ENCODE results near the gene MYLK.
A peak's percentile ranks its signal among the peaks of the same experiment; 100 is the strongest.
"Not testable (repeated sequence)": the region's sequence is repeated elsewhere in the genome, so short reads cannot be mapped to it uniquely, and the experiment has no call there.

MYLK gene

DNA sequence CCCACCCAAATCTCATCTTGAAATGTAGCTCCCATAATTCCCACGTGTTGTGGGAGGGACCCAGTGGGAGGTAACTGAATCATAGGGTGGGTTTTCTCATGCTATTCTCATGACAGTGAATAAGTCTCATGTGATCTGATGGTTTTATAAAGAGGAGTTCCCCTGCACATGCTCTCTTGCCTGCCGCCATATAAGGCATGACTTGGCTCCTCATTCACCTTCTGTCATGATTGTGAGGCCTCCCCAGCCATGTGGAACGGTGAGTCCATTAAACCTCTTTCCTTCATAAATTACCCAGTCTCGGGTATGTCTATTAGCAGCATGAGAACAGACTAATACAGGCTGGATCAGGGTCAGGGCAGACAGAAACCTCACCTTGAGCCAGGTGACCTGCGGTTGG, 145.6 kb downstream of the MYLK start:
- no CpG with 5 or more reads among the region's 5 CpGs for WGBS, 2 donors (ENCODE audit: extremely low coverage in 2 of 2, insufficient read length in 2 of 2, insufficient replicate concordance in 1 of 2)
- H4K91ac ChIP-seq (ENCODE audit: low read depth, low read length, poor library complexity); H3K4me2 ChIP-seq (ENCODE audit: insufficient read depth, low read length, poor library complexity, severe bottlenecking); H3K4ac ChIP-seq (ENCODE audit: low read length); H2AK5ac ChIP-seq (ENCODE audit: low read depth, low read length); H3K27ac ChIP-seq (replicated peaks; ENCODE audit: low read length); H2BK120ac ChIP-seq (ENCODE audit: low read depth, low read length); H2BK15ac ChIP-seq (ENCODE audit: low read length); H4K8ac ChIP-seq (ENCODE audit: low read depth, low read length); H3K4me1 ChIP-seq (ENCODE audit: control insufficient read depth in 2 of 2, insufficient read depth in 1 of 2, low read depth in 1 of 2, low read length in 2 of 2); H3K4me3 ChIP-seq (ENCODE audit: low read length in 2 of 2); H3K9ac ChIP-seq (ENCODE audit: low read depth, low read length, poor library complexity); H3K27me3 ChIP-seq (ENCODE audit: control insufficient read depth in 3 of 3, insufficient read depth in 3 of 3, low read depth in 1 of 3, low read length in 3 of 3); H3K9me3 ChIP-seq (replicated peaks in 1 of 2; ENCODE audit: control insufficient read depth in 2 of 2, insufficient read depth in 1 of 2, low read depth in 1 of 2, low read length in 2 of 2); H3K18ac ChIP-seq (ENCODE audit: low read length); H3K23ac ChIP-seq (ENCODE audit: low read depth, low read length, poor library complexity); H2BK12ac ChIP-seq (ENCODE audit: low read length); H3K79me1 ChIP-seq (ENCODE audit: low read depth, low read length); DNase-seq (ENCODE audit: low spot score); H2AFZ ChIP-seq (ENCODE audit: low read length); H2BK5ac ChIP-seq (ENCODE audit: low read length); H3K14ac ChIP-seq (ENCODE audit: low read length): not testable (repeated sequence)
- peaks cover 12 to 20% of the 10 kb centered on the region in 2 donors for H3K36me3 ChIP-seq (replicated peaks in 1 of 2; ENCODE audit: control insufficient read depth in 2 of 2, insufficient read depth in 2 of 2, low read length in 2 of 2)

DNA sequence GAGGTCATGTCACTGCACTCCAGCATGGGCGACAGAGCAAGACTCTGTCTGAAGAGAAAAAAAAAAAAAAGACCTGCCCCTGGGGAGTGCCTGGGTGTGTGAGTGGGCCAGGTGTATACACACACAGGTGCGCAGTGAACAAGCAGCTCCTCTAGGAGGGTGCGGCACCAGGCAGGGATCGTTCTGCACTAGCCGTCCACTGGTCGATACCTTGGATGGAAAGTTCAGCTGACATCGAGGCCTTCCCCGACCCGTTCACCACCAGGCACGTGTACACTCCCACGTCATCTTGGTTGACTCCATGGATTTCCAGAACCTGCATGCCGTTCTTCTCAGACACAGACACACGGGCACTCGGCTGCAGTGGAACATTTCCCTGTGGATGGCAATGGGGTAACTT, 147.0 kb downstream of the MYLK start:
- Histone ChIP-seq H2BK12ac (ENCODE audit: low read length) (no peak overlapping the region), H2BK5ac (ENCODE audit: low read length) (no peak overlapping the region), H3K4me3 (ENCODE audit: low read length in 2 of 2) (peak overlapping the region in 1 of 2 donors; percentile 24), H3K36me3 (replicated peaks in 1 of 2; ENCODE audit: control insufficient read depth in 2 of 2, insufficient read depth in 2 of 2, low read length in 2 of 2) (peaks cover 21 to 30% of the 10 kb centered on the region in 2 donors), H3K4me2 (ENCODE audit: insufficient read depth, low read length, poor library complexity, severe bottlenecking) (no peak overlapping the region), H3K4me1 (ENCODE audit: control insufficient read depth in 2 of 2, insufficient read depth in 1 of 2, low read depth in 1 of 2, low read length in 2 of 2) (peaks cover 0 to 10% of the 10 kb centered on the region in 2 donors), H3K27ac (replicated peaks; ENCODE audit: low read length) (no peak overlapping the region), H4K91ac (ENCODE audit: low read depth, low read length, poor library complexity) (no peak overlapping the region), H3K18ac (ENCODE audit: low read length) (no peak overlapping the region), H3K4ac (ENCODE audit: low read length) (no peak overlapping the region), H3K14ac (ENCODE audit: low read length) (no peak overlapping the region), H3K9me3 (replicated peaks in 1 of 2; ENCODE audit: control insufficient read depth in 2 of 2, insufficient read depth in 1 of 2, low read depth in 1 of 2, low read length in 2 of 2) (no peaks in the 10 kb centered on the region), H2BK15ac (ENCODE audit: low read length) (no peak overlapping the region), H3K79me1 (ENCODE audit: low read depth, low read length) (no peaks in the 10 kb centered on the region), H2BK120ac (ENCODE audit: low read depth, low read length) (no peak overlapping the region), H2AFZ (ENCODE audit: low read length) (no peak overlapping the region), H3K9ac (ENCODE audit: low read depth, low read length, poor library complexity) (no peak overlapping the region), H3K27me3 (ENCODE audit: control insufficient read depth in 3 of 3, insufficient read depth in 3 of 3, low read depth in 1 of 3, low read length in 3 of 3) (no peaks in the 10 kb centered on the region), H4K8ac (ENCODE audit: low read depth, low read length) (no peak overlapping the region), H3K23ac (ENCODE audit: low read depth, low read length, poor library complexity) (no peak overlapping the region), H2AK5ac (ENCODE audit: low read depth, low read length) (no peak overlapping the region)
- no peak for DNase-seq (ENCODE audit: low spot score)
- no CpG with 5 or more reads among the region's 14 CpGs for WGBS, 2 donors (ENCODE audit: extremely low coverage in 2 of 2, insufficient read length in 2 of 2, insufficient replicate concordance in 1 of 2)

DNA sequence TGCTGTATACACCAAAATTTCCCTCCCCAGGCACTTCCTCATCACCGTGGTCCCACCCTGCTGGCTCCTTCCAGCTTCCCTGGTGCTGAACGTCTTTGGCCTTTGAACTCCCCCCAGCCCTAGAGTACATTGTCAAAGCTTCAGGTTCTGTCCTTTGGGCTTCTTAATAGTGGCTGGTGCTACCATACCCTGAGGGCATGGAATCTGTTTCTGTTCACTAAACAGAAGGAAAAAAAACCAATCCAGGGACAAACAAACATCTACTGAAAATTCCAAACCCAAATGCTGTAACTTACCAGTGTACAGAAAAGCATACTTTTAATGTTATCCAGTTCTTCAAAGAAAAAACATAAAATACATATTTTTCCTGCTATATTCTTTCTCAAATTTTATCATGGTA, 148.7 kb downstream of the MYLK start:
- Histone ChIP-seq H2BK15ac (ENCODE audit: low read length) (no peak overlapping the region), H3K23ac (ENCODE audit: low read depth, low read length, poor library complexity) (no peak overlapping the region), H3K9me3 (replicated peaks in 1 of 2; ENCODE audit: control insufficient read depth in 2 of 2, insufficient read depth in 1 of 2, low read depth in 1 of 2, low read length in 2 of 2) (no peaks in the 10 kb centered on the region), H2BK12ac (ENCODE audit: low read length) (no peak overlapping the region), H3K18ac (ENCODE audit: low read length) (no peak overlapping the region), H3K79me1 (ENCODE audit: low read depth, low read length) (no peaks in the 10 kb centered on the region), H3K27me3 (ENCODE audit: control insufficient read depth in 3 of 3, insufficient read depth in 3 of 3, low read depth in 1 of 3, low read length in 3 of 3) (no peaks in the 10 kb centered on the region), H2AFZ (ENCODE audit: low read length) (no peak overlapping the region), H4K8ac (ENCODE audit: low read depth, low read length) (no peak overlapping the region), H3K4me1 (ENCODE audit: control insufficient read depth in 2 of 2, insufficient read depth in 1 of 2, low read depth in 1 of 2, low read length in 2 of 2) (peaks cover 0 to 7% of the 10 kb centered on the region in 2 donors), H3K36me3 (replicated peaks in 1 of 2; ENCODE audit: control insufficient read depth in 2 of 2, insufficient read depth in 2 of 2, low read length in 2 of 2) (peaks cover 23 to 30% of the 10 kb centered on the region in 2 donors), H2BK5ac (ENCODE audit: low read length) (no peak overlapping the region), H3K4me2 (ENCODE audit: insufficient read depth, low read length, poor library complexity, severe bottlenecking) (no peak overlapping the region), H4K91ac (ENCODE audit: low read depth, low read length, poor library complexity) (no peak overlapping the region), H3K27ac (replicated peaks; ENCODE audit: low read length) (no peak overlapping the region), H3K4ac (ENCODE audit: low read length) (no peak overlapping the region), H3K14ac (ENCODE audit: low read length) (no peak overlapping the region), H3K4me3 (ENCODE audit: low read length in 2 of 2) (no peak overlapping the region), H2BK120ac (ENCODE audit: low read depth, low read length) (no peak overlapping the region), H2AK5ac (ENCODE audit: low read depth, low read length) (no peak overlapping the region), H3K9ac (ENCODE audit: low read depth, low read length, poor library complexity) (no peak overlapping the region)
- no peak for DNase-seq (ENCODE audit: low spot score)
- WGBS, 2 donors (ENCODE audit: extremely low coverage in 2 of 2, insufficient read length in 2 of 2, insufficient replicate concordance in 1 of 2), result no CpG with 5 or more reads among the region's 2 CpGs

DNA sequence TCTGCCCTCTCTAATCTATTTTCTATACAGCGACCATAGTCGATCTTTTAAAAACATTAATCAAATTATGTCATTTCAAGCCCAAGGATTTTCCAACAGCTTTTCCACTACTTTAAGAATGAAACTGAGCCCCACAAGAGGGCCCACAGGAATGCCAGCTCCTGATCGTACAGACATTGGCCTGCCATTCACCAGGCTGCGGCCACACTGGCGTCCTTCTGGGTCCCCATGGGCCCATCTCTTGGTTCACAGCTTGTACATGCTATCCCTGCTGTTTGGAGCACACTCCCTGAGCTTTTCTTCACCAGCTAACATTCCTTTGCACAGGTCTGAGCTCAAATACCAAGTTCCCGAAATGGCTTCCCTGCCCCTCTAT, 149.6 kb downstream of the MYLK start:
- Histone ChIP-seq H4K91ac (ENCODE audit: low read depth, low read length, poor library complexity) (no peak overlapping the region), H3K23ac (ENCODE audit: low read depth, low read length, poor library complexity) (no peak overlapping the region), H3K18ac (ENCODE audit: low read length) (no peak overlapping the region), H2BK12ac (ENCODE audit: low read length) (no peak overlapping the region), H3K27me3 (ENCODE audit: control insufficient read depth in 3 of 3, insufficient read depth in 3 of 3, low read depth in 1 of 3, low read length in 3 of 3) (no peaks in the 10 kb centered on the region), H3K4me3 (ENCODE audit: low read length in 2 of 2) (no peak overlapping the region), H3K27ac (replicated peaks; ENCODE audit: low read length) (no peak overlapping the region), H2AFZ (ENCODE audit: low read length) (no peak overlapping the region), H3K9ac (ENCODE audit: low read depth, low read length, poor library complexity) (no peak overlapping the region), H3K14ac (ENCODE audit: low read length) (no peak overlapping the region), H2BK120ac (ENCODE audit: low read depth, low read length) (no peak overlapping the region), H3K36me3 (replicated peaks in 1 of 2; ENCODE audit: control insufficient read depth in 2 of 2, insufficient read depth in 2 of 2, low read length in 2 of 2) (peaks cover 23 to 30% of the 10 kb centered on the region in 2 donors), H3K4me2 (ENCODE audit: insufficient read depth, low read length, poor library complexity, severe bottlenecking) (no peak overlapping the region), H2AK5ac (ENCODE audit: low read depth, low read length) (no peak overlapping the region), H3K79me1 (ENCODE audit: low read depth, low read length) (no peaks in the 10 kb centered on the region), H3K9me3 (replicated peaks in 1 of 2; ENCODE audit: control insufficient read depth in 2 of 2, insufficient read depth in 1 of 2, low read depth in 1 of 2, low read length in 2 of 2) (peaks cover 0 to under 1% of the 10 kb centered on the region in 2 donors), H4K8ac (ENCODE audit: low read depth, low read length) (no peak overlapping the region), H3K4ac (ENCODE audit: low read length) (no peak overlapping the region), H3K4me1 (ENCODE audit: control insufficient read depth in 2 of 2, insufficient read depth in 1 of 2, low read depth in 1 of 2, low read length in 2 of 2) (peaks cover 0 to 5% of the 10 kb centered on the region in 2 donors), H2BK15ac (ENCODE audit: low read length) (no peak overlapping the region), H2BK5ac (ENCODE audit: low read length) (no peak overlapping the region)
- no CpG with 5 or more reads among the region's 6 CpGs for WGBS, 2 donors (ENCODE audit: extremely low coverage in 2 of 2, insufficient read length in 2 of 2, insufficient replicate concordance in 1 of 2)
- DNase-seq (ENCODE audit: low spot score), result no peak

Data from neuronal stem cell (in vitro differentiated cells).